GM19452 (cell line): Measurements from ENCODE around the gene STK17A.
A peak's percentile ranks its signal among the peaks of the same experiment; 100 is the strongest.

ENCODE experiments used
- ATAC-seq: cut with Tn5 transposase; IDR thresholded peaks from one replicate; pipeline ENCODE4 v1.9.1; 2021; ENCODE audit not compliant: unreplicated experiment

The STK17A gene

DNA sequence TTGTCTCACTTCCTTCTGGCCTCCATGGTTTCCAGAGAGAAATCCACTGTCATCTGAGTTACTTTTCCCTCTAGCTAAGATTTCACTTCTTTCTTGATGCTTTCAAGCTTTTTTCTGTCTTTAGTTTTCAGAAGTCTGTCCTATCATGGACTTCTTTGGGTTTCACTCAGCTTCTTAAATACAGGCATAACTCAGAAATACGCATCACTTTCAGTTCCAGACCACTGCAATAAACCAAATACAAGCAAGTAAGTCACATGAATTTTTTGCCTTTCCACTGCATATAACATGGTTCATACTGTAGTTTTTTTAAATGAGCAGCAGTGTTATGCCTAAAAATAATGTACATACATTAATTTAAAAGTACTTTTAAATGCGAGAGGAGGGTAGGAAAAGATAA is 48.7 kb downstream of the STK17A start:
- no peak for ATAC-seq

DNA sequence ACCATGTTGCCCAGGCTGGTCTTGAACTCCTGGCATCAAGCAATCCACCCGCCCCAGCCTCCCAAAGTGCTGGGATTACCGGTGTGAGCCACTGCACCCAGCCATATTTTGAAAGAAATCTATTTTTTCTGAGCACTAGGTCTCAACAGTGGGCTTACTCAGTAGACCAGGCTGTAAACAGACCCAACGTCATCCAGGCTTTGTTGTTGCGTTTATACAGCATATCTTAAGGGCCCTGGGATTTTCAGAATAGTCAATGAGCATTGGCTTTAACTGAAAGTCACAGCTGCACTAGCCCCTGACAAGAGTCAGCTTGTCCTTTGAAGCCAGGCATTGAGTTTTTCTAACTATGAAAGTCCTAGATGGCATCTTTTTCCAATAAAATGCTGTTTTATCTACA is 49.8 kb downstream of the STK17A start:
- no peak for ATAC-seq

DNA sequence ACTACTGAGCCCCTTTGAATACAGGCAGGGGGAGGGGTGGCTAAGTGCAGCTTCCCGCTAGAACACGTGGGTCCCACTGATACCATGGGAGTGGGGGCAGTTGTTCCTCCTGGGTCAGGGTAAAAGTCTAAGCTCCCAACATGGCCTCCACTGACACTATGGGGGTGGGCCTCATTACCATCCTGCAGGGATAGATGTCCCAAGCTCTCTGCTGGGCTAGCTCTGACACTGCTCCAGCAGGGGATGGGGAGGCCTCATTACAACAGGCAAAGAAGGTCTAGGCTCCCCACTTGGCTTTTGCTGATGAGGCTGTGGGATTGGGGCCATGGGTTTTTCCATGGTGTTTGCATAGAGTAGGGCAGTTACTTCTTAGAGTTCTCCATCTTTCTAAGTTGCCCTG is 51.5 kb downstream of the STK17A start:
- ATAC-seq: no peak

DNA sequence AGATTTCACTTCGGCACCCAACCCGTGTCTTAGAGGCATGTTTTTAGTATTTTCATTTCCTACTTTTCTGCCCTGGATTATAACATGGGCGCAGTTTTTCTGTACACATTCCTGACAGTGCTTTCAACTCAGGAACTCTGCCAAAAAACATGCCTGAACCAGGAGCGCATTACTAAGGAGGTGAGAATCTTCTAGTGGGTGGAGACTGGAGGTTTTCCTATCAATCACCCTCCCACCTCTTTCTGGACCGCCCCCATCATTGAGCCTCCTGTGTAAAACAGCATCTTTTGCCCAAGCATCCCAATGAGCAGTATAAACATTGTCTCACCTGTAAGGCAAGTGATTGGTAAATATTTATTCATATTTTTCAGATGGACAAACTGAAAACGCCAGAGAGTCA is 53.2 kb downstream of the STK17A start:
- no peak for ATAC-seq

DNA sequence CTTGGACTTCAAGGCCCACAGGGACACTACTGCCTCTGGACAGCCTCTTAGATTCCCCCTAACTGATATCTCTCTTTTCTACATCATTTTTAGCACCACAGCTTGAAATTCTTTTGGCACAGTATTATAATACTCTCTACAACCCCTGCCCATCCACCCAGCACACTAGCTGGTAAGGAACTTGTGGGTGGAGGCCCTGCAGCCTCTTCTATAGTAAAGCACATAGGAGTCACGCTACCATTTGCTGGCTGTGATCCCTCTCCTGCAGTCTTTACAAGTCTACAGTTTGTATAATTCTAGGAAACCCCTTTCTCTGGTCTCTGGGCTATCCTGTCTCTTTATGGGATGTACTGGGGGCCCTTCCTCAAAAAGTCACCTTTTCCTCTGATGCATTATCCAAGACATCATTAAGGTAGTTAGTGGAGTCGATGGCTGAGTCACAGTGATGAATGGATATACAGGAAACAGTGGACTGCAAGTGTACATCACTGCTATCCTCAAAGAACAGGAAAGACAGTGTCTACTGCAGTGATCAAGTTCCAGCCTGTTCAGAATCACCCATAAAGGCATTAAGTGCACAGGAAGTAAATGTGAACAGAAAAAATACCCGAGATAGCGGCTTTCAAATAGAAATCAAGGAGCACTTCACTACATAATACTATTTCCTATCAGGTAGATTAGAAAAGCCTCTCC is 54.4 kb downstream of the STK17A start:
- no peak for ATAC-seq

DNA sequence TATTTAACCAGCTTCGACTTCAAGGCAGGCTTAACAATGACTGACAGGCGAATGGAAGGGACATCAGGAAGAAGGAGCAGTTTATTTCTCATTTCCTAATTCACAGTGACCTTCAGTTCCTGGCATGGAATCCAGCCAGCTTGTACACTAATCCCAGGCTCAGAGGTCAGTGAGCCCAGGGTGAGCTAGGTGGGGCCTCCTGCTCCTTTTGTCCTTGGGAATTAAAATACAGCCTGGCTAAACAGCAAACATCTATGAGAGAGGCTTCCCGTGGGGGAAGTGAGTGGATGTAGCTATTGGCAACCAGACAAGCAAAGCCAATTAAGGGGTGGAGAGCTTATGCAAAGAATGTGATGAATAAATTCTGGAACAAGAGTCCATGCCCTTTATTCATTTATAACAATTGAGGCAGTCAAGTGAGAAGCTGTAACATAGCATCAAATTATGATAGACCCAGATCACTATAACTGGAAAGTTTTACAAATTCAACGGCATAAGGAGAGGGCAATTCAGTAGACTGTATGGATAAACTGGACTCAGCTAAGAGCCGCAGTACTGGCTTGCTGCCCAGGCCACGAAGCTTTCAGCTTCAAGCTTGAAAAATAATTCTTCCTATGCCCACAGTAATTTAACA is 57.1 kb downstream of the STK17A start:
- ATAC-seq: no peak

DNA sequence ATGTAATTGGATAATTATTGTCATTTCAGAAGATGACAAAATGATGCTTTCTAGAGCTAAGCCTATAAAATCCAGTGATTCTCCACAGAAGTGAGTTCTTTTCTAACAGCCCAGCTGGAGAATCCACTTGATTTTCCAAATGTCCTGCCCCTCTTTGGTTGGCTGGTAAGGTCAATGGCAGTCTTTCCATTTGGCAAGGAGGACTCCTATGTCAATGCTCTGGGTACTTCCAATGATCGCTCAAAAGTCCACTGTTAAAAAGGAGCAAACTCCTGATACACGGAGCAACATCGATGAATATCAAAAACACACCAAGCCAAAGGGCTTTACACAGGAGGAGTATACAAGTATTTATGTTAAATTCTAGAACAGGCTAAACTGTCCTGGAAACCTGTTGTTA is 57.8 kb downstream of the STK17A start:
- ATAC-seq: no peak

DNA sequence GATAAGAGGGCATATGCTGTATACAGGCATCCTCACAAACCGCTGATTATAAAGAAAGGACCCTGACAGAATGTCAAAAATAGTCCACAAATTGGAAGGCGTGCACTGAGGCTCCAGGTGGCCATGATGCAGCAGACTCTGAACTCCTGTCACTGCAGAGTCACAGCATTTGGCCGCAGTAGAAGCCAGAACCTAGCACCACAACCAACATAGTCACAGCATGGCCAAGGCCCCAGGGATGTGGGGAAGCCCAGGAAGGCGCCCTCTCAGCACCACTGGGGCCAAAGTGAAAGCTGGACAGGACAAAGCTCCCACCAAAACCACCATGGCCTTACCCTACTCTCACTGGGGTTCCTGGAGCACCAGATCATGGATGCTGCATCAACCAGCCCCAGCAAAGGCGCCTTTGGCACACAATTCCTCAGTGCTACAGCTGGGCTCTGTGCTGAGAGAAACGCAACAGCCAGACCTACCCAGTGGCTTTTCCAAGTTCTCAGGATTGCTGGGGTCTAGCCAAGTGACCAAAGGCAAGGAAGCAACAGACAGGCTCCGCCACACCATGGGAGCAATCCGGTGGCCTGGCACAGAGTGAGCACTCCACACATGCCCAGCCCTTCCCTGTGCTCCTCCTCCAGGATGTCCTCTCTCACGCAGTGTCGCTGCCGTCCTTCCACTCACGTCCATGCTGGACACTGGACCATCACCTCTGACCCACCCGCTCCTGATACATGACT is 60.2 kb downstream of the STK17A start:
- no peak for ATAC-seq

DNA sequence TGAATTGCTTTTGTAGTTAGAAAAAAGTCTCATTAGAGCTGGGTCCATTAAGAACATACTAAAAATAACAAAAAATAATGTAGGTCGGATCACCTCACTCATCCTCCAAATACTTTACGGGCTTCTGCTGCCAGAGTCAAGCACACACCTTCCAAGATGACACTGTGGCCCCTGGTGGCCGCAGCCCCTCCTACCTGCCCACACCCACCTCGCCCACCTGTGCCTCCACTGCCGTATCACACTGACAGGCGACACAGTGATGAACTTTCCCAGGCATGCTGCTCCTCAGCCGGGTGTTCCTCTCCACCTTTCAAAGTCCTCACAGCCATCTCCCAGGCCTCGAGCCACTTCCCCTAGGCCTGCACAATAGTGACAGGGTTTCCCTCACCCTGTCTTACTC is 60.9 kb downstream of the STK17A start:
- no peak for ATAC-seq

DNA sequence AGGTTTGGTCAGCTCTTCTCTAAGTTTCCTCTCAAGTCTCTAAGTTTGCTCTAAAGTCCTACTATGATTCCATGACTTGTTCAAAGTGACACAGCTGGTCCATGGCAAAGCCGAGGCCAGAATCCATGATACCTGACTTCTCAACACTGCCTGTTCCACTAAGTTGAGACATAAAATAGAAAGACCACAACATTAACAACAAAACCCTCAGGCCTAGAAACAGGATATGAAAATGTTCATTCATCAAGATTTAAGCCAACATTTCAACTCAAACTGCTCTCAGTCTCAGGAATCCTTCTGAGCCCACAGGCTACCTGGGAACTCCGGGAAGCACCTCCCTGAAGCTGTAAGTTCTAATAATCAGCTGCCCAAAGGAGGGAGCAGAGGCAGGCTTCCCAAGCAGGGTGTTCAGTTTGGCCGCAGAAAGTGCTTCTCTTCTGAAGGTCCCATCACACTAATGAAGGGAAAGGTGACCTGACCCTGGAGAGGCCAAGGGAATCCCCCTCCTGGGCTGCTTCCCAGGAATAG is 62.9 kb downstream of the STK17A start:
- no peak for ATAC-seq

DNA sequence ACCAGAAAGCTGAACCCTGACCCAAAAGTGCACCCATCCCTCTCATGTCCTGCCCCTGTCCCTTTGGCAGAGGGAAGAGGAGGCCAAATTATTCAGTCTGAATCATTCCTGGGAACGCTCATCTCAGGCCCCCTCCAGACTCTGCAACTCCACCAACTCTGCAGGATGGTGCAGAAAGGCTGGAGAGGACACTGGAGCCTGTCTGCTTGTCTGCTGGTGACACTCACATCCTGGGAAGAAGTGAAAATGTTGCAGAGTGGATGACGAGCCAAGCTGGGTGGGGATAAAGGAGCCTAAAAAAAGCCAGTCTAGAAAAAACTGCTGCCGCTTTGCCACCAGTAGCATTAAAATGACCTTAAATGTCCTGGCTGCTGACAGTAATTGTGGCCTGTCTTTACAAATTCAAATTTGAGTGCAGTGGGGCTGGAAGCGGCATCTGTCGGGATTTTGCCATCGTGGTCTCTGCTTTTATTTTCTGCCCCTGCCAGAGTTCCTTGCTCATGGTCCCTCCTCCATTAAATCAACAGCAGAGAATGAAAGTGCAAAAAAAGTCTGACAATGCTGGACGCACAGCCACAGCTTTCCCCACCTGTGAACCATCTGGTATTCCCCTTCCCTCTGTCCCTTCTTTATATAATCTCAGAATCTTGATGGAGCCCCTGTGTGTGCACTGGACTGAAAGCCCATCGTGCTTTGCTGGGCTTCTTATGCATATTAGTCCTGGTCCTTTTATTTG is 63.9 kb downstream of the STK17A start:
- no peak for ATAC-seq

DNA sequence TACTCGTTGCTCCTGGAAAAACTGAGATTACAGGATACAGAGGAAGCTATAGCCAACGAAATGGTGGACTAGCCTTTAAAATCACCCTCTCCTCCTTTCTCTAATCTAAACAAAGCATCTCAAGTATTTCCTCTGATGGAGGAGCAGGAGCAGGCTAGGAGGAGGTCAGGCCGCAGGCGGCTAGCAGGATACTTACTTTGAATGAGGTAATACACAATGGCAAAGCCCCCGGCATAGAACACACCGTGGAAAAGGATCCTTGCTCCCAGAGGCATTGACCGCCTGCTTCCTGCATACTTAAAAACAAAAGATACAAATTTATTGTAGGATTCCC is 64.4 kb downstream of the STK17A start:
- ATAC-seq: no peak

DNA sequence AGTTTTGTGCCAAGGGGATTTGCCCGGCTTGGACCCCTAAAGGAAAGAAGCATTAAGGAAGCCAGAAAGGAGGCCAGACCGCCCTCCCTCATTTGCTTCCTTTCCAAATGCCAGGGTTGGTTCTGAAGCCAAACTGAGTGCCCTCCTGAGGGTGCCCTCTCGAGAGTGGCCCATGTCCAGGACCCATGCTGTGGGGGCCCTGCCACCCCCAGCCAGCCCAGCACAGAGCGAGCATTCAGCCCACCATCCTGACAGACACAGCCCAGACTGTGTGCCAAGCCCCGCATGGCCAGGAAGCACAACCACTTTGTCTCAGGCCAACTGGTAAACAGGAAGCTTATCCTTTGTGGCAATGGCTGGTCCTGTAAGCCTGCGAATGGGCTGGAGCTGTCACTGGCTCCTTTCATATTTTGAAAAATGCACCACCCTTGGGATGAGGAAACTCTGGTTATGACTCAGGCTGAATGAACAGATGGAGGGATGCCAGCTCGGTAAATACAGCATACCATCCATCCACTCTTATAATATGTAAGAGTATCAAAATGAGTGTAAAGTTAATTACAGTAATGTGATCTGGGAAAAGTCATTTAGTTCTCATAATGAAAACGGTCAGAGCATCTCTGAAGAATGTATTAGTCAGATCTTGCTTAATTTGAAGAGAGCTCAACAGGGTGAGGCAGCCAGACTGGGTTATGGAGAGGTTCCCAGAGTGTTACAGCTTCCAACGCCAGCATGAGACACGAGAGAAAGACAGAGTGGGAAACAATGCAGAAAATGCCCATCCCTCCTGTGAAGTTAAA is 65.0 kb downstream of the STK17A start:
- ATAC-seq: peak; percentile 22

DNA sequence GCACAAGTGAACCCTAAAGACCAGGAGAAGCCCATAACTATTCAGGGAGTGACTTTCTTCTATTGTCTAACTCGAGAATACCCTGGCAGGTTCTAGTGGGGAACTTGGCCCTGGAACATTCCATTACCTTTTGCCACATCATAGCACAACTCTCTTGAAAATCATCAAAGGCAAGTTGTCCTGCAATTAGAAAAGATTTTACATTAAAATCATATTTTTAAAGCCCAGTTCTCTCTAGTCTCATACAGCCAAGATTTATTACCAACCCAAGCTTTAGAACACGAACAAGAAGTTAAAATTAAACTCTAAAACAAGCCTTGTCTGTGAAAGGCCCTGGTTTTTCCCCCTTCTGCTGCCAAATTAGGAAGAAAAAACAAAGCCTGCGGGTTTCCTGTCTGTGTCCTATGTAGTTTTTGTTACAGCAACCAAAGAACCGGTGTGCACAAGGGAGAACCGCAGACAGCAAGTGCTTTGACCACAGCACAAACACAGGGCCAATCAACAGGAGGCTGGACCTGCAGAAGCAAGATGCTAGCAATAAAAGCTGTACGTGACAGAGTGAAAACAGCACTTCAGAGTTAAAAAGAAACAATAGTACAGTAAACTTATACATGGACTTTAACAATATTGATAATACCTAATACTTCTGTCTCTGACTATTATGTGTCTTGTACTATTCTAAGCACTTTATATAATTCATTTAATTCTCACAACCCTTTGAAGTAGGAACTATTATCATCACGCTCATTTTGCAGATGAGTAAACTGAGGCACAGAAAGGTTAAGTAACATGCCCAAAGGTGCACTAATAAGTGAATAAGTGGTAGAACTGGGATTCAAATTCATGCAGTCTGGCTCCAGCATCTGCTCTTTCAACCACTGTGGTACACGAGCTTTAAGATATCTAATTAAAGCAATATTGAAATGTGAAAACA is 65.8 kb downstream of the STK17A start:
- peak; percentile 57 for ATAC-seq

DNA sequence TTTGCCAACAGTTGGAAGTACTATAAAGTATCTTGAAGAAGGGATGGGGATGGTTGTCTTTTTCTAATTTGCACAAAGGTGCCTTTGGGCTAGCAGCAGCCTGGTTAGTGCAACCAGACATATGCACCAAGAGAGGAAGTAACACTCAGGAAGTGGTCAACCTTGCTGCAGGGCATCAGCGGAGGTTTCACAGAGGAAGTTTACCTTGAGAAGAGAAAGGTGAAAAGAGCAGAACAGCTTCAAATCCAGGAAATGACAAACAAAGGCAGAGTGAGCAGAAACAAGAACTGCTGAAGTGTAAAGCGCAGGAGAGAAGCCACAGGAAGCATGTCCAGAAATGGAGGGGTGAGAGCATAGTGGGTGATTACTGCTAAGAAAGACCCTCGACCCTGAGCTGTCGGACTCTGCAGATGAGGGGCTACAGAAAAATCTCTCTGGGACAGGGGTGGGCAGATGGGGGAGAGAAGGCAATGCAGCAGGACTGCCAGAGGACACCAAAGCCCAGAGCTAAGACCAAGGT is 66.9 kb downstream of the STK17A start:
- peak; percentile 62 for ATAC-seq

DNA sequence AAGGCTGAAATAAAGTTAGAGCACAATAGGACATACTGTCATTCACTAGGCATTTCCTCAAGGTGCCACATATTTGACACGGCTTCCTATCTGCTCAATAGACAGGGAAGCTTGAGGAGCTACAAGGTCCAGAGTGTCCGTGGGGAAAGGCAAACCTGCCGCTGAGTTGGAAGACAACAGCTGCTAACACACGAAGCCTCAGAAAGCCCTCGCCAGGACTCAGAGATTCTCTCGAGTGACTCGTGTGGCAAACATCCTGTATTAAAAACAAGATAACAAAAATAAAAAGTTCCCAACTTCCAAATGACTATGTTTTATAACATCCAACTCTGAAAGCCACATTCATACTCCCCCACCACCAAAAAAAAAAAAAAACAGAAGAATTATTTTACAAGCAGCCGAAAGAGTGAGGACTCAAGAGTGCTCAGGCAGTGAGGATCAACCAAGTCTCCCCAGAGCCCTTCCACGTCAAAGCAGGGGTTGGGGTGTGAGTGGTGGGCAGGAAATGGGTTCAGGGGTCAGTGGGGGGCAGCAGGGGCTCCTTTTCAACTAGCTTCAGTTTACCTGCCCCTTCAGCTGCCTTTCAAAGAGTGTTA is 67.6 kb downstream of the STK17A start:
- no peak for ATAC-seq

DNA sequence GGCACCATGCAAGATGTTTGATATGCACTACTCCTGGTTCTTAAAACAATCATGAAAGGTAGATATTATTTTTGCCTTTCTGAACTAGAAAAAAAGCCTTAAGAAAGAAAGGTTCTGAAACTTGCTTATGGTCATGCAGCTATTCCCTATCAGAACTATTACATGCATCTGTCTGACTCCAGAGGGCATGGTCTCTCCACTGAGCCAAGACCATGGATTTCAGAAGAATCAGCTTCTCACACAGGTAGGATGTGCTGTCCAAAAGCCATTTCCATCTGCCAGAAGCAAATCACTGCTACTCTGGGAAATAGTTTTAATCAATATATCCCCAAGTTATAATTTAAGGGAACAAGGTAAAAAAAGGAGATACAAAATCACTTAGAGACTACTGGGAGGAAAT is 69.5 kb downstream of the STK17A start:
- ATAC-seq: no peak

DNA sequence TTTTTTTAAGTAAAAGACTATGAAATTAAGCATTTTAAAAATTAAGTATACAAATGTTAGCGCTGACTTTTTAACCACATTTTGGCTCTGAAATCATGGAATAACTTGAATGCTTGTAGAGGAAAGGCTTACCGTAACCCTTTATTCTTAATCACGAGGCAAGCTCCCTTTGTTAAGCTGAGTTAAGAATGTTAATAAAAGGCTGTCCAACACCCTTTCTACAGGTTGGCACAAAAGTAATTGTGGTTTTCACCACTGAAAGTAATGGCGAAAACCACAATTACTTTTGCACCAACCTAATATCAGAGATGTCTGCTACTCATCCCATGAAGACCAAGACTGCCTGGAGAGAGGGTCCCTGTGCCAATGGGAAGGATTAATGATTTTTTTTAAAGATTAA is 70.6 kb downstream of the STK17A start:
- no peak for ATAC-seq

DNA sequence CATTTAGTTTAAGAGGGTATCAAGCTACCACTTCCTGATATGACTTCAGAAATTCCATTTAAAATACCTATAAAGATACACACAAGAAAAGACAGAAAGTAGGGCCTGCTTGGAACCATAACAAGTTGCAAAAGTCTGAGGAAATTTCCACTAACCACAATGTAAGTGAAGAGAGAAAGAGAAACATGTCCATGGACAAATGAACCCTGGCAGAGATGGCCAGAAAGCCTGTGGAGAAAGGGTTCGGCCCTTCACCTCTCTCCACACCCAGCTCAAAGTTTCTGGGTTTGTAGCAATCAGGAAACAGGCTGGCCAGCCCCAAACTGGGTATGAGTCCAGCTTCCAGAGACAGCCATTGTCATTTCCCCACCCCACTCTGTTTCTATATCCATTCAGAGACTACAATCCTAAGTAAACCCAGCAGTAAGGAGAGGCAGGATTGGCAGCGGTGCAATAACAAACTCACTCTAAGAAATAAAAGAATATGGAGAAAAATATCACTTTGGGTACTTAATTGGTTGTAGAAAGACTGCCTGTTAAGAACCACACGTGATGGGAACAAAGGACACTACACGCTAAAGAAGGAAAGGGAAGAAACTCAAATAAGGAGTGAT is 71.1 kb downstream of the STK17A start:
- no peak for ATAC-seq
